ENCODE measurements around the gene HPS4.

HPS4 gene

DNA sequence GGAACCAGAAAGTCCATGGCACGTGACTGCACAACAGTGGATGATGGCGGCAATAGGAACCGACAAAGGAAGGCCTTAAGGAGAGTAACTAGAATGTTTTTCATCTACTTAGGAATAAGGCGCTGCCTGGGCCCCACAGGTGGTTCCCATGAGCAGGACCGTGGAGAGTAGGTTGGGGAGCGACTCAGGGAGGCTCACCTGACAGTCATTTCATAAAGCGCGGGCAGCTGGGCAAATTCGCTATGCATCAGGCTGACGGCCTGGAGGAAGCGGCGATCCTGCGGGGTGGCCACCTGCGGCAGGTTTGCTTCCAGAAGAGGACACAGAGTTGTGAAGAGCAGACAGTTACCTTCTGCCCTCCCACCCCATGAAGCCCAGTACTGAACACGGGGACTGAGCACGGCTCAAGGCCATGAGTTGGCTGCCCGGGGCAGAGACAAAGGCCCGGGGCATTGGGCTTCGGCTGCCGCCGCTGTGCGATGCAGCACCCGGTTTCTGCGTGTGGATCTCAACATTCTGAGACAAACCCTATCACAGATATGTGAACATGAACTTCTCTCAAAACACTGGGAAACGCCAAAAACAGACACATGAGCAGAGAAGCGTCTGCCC lies 25.8 kb downstream of the HPS4 start:
- in situ Hi-C loops (cut with MboI; ENCODE audit: low pct_unique_long_range_greater_than_20kb, low sequenced_read_pairs, unreplicated experiment) = loop anchor here (10.0 kb wide), 1 partner anchor 53 kb away; no protein-coding TSS in a partner anchor
- no peak for DNase-seq (ENCODE audit: low spot score)
- TF ChIP-seq, protein P1, sequence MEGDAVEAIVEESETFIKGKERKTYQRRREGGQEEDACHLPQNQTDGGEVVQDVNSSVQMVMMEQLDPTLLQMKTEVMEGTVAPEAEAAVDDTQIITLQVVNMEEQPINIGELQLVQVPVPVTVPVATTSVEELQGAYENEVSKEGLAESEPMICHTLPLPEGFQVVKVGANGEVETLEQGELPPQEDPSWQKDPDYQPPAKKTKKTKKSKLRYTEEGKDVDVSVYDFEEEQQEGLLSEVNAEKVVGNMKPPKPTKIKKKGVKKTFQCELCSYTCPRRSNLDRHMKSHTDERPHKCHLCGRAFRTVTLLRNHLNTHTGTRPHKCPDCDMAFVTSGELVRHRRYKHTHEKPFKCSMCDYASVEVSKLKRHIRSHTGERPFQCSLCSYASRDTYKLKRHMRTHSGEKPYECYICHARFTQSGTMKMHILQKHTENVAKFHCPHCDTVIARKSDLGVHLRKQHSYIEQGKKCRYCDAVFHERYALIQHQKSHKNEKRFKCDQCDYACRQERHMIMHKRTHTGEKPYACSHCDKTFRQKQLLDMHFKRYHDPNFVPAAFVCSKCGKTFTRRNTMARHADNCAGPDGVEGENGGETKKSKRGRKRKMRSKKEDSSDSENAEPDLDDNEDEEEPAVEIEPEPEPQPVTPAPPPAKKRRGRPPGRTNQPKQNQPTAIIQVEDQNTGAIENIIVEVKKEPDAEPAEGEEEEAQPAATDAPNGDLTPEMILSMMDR (IDR thresholded peaks at IDR 0.05; ENCODE audit: extremely low read depth, insufficient read depth, missing control alignments) = no peak

DNA sequence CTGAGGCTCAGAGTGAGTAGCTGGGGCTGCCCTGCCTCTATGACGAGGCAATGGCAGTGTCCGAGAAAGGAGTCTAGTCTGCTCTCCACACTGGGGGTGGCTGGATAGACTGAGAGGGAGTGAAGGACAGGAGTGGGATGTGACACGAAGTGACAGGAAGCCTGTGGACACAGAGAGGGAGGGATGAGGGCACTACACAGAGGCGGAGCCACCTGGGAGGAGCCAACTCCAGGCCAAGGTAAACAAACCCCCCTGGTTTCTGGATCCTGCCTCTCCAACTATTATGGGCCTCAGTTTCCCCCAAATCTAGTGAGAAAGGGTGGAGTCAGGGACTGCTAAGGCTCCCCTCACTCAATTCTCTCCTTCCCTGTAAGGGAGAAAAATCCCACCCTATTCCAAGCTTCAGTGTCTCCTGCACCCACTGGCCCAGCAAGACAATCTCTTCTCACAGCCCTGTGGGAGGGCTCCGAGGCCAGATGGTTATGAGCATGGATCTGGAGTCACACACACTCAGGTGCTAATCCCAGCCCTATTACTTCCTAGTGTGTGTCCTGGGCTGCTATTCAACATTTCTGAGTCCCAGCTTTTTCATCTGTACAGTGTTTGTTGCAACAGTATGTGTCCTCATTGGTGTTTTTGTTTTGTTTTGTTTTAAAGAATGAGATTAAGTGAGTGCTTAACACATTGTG lies 29.6 kb downstream of the HPS4 start:
- DNase-seq (ENCODE audit: low spot score) = no peak
- TF ChIP-seq, protein P1 (IDR thresholded peaks at IDR 0.05; ENCODE audit: extremely low read depth, insufficient read depth, missing control alignments) = no peak
- in situ Hi-C loops (cut with MboI; ENCODE audit: low pct_unique_long_range_greater_than_20kb, low sequenced_read_pairs, unreplicated experiment) = loop anchor here (10.0 kb wide), 1 partner anchor 49 kb away; no protein-coding TSS in a partner anchor

DNA sequence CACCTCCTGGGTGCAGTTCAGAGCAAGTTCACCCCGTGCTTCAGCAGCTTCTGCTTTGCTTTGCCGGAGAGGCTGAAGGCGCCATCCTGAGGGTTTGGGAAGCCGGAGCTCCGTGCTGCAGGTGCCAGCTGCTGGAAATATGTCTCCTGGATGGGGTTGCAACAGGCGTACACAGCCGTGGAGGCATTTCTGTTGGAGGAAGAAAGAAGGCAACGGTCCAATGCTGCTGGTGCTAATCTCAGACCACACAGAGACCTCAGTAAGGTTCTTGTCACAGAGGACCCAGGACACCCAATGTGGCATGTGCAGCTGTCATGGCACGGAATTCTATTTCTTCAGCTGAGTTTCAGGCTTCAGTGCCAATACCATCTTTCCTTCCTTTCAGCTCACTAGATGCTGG lies 30.4 kb downstream of the HPS4 start:
- in situ Hi-C loops (cut with MboI; ENCODE audit: low pct_unique_long_range_greater_than_20kb, low sequenced_read_pairs, unreplicated experiment) = loop anchor here (10.0 kb wide), 1 partner anchor 48 kb away; no protein-coding TSS in a partner anchor
- TF ChIP-seq, protein P1 (IDR thresholded peaks at IDR 0.05; ENCODE audit: extremely low read depth, insufficient read depth, missing control alignments) = no peak

DNA sequence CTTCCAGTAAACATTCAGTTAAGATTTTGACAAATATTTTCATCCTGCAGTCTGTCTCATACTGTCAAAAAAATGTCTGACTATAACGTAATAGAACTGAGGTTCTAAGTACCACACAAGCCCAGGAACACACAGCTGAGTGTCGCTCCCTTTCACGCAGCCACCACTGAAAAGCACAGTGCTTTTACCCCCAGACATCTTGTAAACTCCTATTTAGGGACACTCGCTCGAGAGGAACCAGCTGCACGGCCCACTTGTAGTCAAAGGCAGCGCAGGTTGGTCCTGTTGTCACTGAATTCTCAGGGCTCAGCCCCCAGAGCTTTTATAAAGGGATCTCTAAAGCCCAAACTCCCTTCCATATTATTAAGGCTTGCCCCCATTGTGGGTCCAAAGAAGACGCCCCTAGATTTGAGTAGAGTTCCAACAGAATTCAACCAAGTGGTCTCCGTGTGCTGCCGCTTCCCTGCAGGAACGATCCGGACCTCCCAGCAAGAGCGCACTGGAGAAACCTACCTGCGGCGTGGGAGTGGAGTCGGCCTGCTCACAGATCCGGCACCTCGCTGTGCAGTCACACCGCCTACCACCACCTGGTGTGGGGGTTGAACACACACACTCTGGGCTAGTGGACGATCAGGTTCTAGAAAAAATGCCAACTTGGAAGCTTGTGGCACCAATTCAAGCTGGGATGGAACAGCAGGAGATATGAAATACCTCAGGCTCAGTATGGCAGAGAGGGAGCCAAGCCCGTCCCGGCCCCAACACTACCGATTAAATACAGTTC lies 31.2 kb downstream of the HPS4 start:
- no peak for DNase-seq (ENCODE audit: low spot score)
- in situ Hi-C loops (cut with MboI; ENCODE audit: low pct_unique_long_range_greater_than_20kb, low sequenced_read_pairs, unreplicated experiment) = loop anchor here (10.0 kb wide), 1 partner anchor 48 kb away; no protein-coding TSS in a partner anchor
- TF ChIP-seq, protein P1 (IDR thresholded peaks at IDR 0.05; ENCODE audit: extremely low read depth, insufficient read depth, missing control alignments) = no peak

More for the DNA sequence above, 30.4 kb downstream of the HPS4 start:
- DNase-seq (ENCODE audit: low spot score) = no peak

DNA sequence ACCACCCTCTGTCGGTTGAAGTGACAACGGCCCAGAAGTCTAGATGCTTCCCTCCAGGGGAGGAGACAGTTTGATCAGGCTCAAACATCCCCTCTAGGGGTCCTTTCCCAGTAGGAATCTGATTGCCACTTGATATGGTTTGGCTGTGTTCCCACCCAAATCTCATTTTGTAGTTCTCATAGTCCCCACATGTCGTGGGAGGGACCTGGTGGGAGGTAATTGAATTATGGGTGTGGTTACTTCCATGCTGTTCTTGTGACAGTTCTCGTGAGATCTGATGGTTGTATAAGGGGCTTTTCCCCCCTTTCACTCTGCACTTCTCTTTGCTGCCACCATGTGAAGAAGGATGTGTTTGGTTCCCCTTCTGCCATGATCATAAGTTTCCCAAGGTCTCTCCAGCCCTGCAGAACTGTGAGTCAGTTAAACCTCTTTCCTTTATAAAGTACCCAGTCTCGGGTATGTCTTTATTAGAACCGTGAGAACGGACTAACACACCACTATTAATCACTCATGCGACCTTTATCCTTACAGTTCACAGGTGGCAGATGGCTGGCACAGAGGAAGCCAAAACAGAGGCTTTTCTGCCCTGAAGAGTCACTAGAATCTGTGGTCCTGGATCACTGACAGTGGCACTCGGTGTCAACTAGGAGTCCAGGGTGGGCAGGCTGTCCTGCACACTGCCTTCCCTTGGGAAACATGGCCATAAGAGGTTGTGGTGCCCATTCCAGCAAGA lies 33.0 kb downstream of the HPS4 start:
- no peak for DNase-seq (ENCODE audit: low spot score)
- in situ Hi-C loops (cut with MboI; ENCODE audit: low pct_unique_long_range_greater_than_20kb, low sequenced_read_pairs, unreplicated experiment) = loop anchor here (10.0 kb wide), 1 partner anchor 46 kb away; no protein-coding TSS in a partner anchor
- TF ChIP-seq, protein P1 (IDR thresholded peaks at IDR 0.05; ENCODE audit: extremely low read depth, insufficient read depth, missing control alignments) = no peak

DNA sequence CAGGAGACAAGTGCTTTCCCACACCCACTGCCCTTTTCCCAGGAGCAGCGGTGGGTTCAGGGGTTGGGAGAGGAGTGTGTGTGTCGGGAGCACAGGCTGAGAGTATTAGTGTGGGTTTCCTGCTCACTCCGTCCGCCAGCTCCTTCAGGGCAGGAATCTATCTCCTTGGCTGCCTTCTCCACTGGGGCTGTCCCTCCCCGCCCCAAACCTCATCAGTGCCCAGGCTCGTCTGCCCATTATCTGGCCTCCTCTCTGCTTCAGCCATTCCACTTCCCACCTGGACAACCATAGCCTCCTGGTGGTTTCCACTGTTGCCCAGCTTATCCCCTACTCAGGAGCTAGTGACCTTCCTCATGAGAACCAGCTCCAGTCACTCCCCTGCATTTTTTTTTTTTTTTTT lies 34.6 kb downstream of the HPS4 start:
- in situ Hi-C loops (cut with MboI; ENCODE audit: low pct_unique_long_range_greater_than_20kb, low sequenced_read_pairs, unreplicated experiment) = no loop called here
- no peak for DNase-seq (ENCODE audit: low spot score)
- TF ChIP-seq, protein P1 (IDR thresholded peaks at IDR 0.05; ENCODE audit: extremely low read depth, insufficient read depth, missing control alignments) = no peak

Measured in GM13977 (cell line).